NCI-H226 (cell line): ENCODE measurements around the gene BLZF1.
"Not testable (repeated sequence)": the region's sequence is repeated elsewhere in the genome, so short reads cannot be mapped to it uniquely, and the experiment has no call there.

ENCODE experiments used
- DNase-seq: peaks from one replicate; pipeline ENCODE4 v3.0.0-alpha.2; 2015

Gene BLZF1

DNA sequence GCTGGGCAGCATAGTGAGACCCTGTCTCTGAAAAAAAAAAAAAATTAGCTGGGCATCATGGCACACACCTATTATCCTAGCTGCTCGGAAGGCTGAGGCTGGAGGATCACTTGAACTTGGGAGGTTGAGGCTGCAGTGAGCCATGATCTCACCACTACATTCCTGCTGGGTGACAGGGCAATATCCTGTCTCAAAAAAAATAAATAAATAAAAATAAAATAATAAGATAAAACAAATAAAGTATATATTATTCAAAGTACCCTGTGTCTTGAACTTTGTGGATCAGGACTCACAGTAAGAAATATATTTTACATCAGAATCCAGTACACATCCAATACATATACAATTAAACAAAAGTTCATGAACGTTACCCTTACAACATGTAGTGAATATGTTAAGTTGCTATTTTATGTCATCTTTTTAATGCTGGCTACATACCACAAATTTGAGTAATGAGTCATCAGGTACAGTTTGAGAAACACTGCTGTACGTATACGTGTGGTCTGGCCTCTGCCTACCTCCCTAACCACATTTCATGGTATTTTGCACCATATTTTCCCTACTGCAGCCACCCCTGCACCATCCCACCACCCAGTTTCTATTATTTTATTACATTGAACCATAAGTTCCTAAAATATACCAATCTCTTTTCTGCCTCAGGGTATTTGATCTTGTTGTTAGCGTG, 4.8 kb upstream of the BLZF1 start:
- DNase-seq: peak; percentile 86

DNA sequence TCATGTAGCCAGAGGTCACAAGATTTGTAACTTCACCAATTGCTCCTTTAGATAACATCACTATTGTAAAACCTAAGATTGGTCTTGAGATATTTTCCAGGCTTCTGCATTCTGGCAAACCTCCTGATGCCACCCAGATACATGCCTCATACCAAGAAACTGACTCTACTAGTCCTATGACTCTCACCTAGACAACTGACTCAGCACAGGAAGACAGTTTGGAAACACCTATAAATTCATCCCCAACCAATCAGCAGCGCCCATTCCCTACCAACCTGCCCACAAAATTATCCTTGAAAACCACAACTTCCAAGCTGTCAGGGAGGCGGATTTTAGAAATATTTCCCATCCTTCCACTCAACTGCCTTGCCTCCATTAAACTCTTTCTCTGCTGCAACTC, 3.0 kb upstream of the BLZF1 start:
- DNase-seq: peak; percentile 80

DNA sequence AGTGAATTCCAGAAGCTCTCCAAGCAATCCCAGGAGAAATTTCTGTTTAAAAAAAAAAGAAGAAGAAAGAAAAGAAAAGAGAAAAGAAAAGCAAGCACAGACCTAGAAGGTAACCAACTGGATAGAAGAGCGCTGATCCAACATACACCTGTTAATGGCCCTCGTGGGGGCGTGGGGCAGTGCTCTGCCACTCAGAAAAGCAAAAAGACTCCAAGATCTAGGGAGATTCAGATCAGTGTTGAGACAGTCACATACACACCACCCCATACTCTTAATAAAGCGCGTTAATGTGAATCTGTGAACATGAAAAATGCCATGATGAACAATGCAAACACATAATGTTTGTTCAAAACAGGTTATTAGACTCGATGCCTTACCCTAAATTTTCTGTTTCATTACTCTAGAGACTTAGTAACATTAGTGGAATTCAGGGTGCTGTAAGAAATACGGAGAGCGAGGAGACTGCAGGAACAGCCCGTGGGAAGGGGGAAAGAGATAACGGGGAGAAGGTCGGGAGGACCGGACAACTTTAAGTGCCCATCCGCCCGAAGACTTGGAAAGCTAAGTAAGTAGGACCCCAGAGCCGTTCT, 804 bp upstream of the BLZF1 start:
- no peak for DNase-seq

DNA sequence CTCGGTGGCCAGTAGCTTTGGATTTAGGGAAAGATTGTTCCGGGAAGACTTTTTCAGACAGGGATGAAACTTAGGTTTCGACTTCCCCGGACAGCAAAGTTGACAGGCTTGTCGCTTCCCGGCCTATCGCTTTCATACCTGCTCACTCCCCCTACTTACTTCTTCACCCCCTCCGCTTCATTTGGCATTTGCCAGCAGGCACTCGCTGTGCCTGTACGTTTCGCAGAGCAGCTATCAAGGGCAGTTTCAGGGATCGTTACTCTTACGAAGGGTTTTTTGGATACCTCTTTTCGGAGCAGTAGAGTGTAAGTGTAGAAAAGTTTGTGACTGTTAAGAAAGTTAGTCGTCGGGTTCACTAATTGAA, 393 bp downstream of the BLZF1 start:
- no peak for DNase-seq

DNA sequence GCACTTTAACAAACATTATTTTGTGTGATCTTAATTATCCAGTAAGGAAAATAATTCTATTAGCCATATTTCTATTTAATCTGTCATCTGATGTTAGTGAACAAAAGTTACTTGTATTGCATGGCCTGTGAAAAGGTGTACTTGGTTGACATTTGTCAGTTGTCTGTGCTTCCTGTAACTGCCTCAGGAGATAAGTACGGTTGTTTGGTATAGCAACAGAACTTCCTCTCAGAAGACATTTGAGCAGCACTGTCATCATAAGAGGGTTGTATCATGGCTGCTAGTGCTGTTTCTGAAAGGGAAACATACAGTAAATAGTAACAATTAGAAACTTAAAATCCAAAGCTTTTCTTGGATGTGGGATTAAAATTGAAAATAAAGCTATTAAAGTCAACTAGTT, 3.4 kb downstream of the BLZF1 start:
- no peak for DNase-seq

DNA sequence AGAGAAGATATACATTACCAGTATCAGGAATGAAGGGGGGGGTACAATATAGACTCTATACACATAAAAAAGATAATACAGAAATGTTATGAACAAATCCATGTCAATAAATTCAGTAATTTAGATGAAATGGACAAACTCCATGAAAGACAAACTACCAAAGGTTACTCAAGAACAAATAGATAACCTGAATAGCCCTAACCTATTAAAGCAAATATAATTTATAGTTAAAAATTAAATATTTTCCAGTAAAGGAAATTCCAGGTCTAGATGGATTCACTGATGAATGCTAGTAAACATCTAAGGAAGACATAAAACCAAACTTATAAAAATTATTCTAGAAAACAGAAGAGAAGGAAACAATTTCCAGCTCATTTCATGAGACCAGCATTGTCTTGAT, 13.2 kb downstream of the BLZF1 start:
- no peak for DNase-seq

DNA sequence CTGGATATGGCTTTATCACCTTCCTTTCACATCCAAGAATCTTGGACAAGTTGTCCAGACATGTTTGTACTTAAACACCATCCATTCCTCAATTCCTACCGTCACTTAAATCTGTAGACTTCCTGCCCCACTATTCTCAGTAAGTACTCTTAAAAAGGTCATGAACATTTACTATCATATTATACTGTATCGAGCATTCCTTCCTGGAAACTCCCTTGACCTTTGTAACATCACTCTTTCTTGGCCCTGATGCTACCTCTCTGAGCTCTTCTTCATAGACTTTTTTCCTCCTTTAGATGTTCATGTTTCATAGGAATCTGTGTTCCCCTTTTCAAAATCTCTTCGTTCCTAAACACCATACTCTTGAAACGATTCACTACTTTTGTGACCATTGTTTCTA, 15.5 kb downstream of the BLZF1 start:
- no peak for DNase-seq

DNA sequence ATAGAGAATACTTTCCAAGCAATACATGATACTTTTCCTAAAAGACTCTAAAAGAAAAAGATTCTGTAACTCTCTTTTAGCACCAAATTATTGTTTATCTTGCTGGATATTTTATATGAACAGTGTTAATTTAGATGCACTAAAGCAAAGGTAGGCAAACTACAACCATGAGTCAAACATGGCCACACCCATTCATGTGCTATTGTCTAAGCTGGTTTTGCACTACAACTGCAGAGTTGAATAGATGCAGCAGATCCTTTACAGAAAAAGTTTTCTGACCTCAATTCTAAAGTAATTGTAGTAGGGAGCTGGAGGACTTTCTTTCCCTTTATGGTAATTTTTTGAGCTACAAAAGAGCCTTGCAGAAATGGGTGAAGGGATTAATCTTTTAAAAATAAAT, 19.4 kb downstream of the BLZF1 start:
- no peak for DNase-seq

DNA sequence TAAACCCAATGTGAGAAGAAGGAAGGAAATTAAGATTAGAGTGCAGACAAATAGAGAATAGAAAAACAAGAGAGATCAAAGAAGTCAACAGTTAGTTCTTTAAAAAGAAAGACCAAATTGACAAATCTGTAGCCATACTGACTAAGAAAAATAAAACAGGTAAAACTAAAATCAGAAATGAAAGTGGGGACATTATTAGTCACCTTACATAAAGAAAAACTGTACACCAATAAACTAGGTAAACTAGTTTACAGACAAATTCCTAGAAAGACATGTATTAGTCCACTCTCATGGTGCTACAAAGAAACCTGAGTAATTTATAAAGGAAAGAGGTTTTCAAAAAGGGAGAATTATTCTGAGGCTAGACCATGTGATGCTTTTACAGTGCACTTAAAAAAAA, 22.3 kb downstream of the BLZF1 start:
- no peak for DNase-seq

DNA sequence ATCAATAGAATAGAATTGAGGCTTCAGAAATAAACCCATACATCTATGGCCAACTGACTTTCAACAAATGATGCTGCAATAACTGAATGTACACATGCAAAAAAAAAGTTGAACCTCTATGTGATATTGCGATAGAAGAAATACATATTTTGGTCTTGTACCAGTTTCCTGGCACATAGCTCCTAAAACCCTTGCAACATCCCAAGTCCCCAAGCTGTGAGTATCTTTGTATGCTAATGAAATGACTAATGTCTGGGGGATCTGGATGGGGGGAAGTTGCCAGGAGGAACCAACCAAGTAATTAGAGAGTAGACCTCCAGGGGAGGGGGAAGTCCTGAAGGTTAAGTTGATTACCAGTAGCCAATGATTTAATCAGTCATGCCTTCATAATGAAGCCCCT, 24.4 kb downstream of the BLZF1 start:
- DNase-seq: no peak

DNA sequence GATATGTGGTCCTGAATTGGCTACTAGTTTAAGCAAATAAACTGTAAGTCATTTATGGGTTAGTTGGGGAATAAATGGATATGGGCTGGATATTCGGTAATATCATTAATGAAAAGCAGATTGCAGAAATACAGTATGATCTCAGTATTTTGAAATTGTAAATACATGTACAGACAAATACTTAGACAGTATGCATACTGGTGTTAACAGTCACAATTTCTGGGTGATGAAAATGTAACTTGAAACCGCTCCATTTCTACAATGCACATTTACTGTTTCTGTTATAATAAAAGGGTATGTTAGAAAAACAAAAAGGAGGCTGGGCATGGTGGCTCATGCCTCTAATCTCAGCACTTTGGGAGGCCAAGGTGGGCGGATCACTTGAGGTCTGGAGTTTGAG, 28.0 kb downstream of the BLZF1 start:
- DNase-seq: no peak

DNA sequence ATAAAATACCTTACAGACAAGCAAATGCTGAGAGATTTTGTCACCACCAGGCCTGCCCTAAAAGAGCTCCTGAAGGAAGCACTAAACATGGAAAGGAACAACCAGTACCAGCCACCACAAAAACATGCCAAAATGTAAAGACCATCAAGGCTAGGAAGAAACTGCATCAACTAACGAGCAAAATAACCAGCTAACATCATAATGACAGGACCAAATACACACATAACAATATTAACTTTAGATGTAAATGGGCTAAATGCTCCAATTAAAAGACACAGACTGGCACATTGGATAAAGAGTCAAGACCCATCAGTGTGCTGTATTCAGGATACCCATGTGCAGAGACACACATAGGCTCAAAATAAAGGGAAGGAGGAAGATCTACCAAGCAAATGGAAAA, 34.6 kb downstream of the BLZF1 start:
- DNase-seq: not testable (repeated sequence)

DNA sequence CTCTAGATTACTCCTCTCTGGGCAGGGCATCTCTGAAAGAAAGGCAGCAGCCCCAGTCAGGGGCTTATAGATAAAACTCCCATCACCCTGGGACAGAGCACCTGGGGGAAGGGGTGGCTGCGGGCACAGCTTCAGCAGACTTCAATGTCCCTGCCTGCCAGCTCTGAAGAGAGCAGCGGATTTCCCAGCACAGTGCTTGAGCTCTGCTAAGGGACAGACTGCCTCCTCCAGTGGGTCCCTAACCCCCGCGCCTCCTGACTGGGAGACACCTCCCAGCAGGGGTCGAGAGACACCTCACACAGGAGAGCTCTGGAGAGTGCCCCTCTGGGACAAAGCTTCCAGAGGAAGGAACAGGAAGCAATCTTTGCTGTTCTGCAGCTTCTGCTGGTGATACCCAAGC, 40.3 kb downstream of the BLZF1 start:
- not testable (repeated sequence) for DNase-seq

DNA sequence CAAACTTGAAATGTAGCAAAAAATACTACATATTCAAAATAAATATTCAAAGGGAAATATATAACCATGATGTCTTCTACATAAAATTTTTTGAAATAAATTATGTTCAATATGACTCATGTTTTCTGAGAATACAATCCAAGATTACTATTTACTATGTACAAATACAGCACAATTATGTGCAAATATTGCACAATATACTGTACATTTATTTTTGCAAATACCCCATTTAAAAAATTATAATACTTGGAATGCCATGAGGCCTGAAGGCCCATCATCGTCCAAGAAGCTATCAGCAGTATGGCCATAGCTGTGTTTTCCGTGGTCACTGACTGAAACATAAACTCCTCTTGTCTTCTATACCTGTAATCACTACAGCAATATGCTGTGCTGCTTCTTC, 47.0 kb downstream of the BLZF1 start:
- DNase-seq: no peak

DNA sequence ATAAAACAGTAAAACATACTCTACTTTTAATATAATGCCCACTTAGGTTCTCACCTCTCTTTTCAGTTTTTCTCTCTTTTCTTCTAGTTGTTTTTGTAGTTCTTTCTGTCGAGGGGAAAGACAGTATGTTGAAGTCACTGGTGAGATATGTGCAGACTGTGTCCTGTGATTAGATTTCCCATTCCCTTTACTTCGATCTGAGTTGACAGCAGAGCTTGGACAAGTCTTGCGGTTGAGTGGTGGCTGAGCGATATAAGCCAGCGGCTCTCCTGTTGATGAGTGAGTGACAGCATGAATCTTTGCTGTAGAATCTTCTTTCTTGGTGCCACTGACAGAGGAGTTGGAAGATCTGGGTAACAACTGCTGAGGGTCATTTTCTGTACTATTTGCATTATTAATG, 53.3 kb downstream of the BLZF1 start:
- DNase-seq: no peak

DNA sequence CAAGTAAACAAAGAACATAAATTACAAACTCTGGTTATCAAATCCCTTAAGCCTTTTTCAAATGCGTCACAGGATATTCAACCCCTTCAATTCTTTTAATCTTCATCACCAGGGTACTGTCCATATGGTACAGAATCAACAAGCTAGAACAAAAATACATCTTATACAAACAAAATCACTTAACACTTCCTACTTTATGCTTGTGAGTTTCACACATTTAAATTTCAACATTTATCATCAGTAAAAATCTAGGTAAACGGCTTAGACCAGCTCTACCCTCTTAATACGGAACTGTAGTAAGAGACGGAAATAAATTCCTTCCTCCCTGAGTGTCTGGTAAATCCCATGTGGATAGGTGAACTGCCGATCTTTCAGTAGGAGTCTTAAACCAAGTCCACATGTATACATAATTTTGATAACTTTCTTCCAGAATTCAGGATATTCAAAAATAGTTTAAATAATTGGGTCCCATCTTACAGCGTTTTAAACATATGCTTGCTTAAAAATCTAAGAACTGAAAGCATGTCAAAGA, 58.2 kb downstream of the BLZF1 start:
- no peak for DNase-seq

DNA sequence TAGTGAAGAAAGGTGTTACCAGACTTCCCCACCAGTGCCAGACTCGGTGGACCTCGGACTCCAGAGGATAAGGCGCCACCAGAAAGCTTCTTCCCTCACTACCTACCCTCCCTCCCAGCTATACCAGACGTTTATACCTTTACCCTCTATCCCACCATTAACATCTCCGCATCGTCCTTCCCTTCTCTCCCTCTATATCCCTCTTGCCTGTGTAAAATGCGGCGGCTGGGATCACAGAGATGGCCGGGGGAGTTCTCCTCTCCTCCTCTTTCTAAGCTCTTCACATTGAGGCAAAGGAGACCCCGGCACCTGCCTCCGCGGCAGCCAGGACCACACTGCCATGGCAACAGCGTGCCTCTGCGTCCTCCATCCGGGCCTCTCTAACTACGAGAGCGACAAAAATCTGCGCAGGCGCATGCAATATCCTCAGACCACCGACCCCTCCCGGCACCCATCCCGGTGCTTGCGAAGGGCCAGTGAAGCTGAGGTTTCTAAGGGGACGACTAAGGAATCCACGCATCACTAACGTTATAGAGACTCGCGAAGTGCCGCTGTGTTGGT, 59.2 kb downstream of the BLZF1 start, which contains the start of gene CCDC181:
TSS of gene CCDC181 (minus strand) at position 394 of the 561 bp plus-strand sequence. CDS start 2,547 bp downstream, outside the sequence.
- DNase-seq: no peak
